Measurements from ENCODE around the gene SLC7A5. TPM values are rescaled to one million over a fixed set of nuclear protein-coding genes. Genes with fewer than 3 reads are reported as not detected.
"Not testable (repeated sequence)": the region's sequence is repeated elsewhere in the genome, so short reads cannot be mapped to it uniquely, and the experiment has no call there.

SLC7A5 gene
- total and polyA plus RNA-seq, 8 donors, result 1.1 to 54.7 (median 4.4) TPM

- no peaks in the 10 kb centered on the region for H3K9me3 ChIP-seq
- DNase-seq (no peak), FAIRE-seq (no peak), ATAC-seq (no peak)
- TF ChIP-seq CTCF (IDR thresholded peaks at IDR 0.05), result no peak
- H3K4me3 ChIP-seq, result no peak overlapping the region
- intact Hi-C loops (cut with DNase I), result no loop called here
- WGBS, 2 donors, result 78 to 86% methylated on average over 10 to 11 of the region's 11 CpGs
- no peak overlapping the region for H3K27ac ChIP-seq
- H3K36me3 ChIP-seq, result no peaks in the 10 kb centered on the region
- H3K4me1 ChIP-seq, result no peaks in the 10 kb centered on the region
- no peaks in the 10 kb centered on the region for H3K27me3 ChIP-seq
These were observed 52.7 kb downstream of the SLC7A5 start for GRCh38 chr16:87816507-87817100.

- Histone ChIP-seq H3K27me3 (no peaks in the 10 kb centered on the region), H3K36me3 (no peaks in the 10 kb centered on the region), H3K4me3 (no peak overlapping the region), H3K9me3 (no peaks in the 10 kb centered on the region), H3K4me1 (no peaks in the 10 kb centered on the region), H3K27ac (no peak overlapping the region)
- intact Hi-C loops (cut with DNase I), result no loop called here
- ATAC-seq, result no peak
- TF ChIP-seq CTCF (IDR thresholded peaks at IDR 0.05), result no peak
- no peak for DNase-seq
- FAIRE-seq, result no peak
- 55 to 62% methylated on average over 5 of the region's 5 CpGs for WGBS, 2 donors
These were observed 53.7 kb downstream of the SLC7A5 start for GRCh38 chr16:87815567-87815966.

- H3K27ac ChIP-seq, result no peak overlapping the region
- no peak overlapping the region for H3K4me3 ChIP-seq
- no peak for FAIRE-seq
- 33 to 45% methylated on average over 10 of the region's 10 CpGs for WGBS, 2 donors
- H3K36me3 ChIP-seq, result no peaks in the 10 kb centered on the region
- intact Hi-C loops (cut with DNase I), result no loop called here
- no peak for TF ChIP-seq CTCF (IDR thresholded peaks at IDR 0.05)
- DNase-seq, result peak in 1 of 6 donors; percentile 30
- H3K27me3 ChIP-seq, result no peaks in the 10 kb centered on the region
- ATAC-seq, result peak in 3 of 4 donors; percentile 31 to 80 (median 75)
- peaks cover 0 to 2% (median 1%) of the 10 kb centered on the region in 3 donors for H3K4me1 ChIP-seq
- no peaks in the 10 kb centered on the region for H3K9me3 ChIP-seq
These were observed 57.1 kb downstream of the SLC7A5 start for GRCh38 chr16:87812200-87812656.

- H3K27ac ChIP-seq; H3K27me3 ChIP-seq; FAIRE-seq; H3K9me3 ChIP-seq; intact Hi-C loops (cut with DNase I); H3K4me3 ChIP-seq; H3K4me1 ChIP-seq; H3K36me3 ChIP-seq; ATAC-seq; DNase-seq: not testable (repeated sequence)
- 43 to 52% methylated on average over 1 of the region's 1 CpG for WGBS, 2 donors
These were observed 57.9 kb downstream of the SLC7A5 start for GRCh38 chr16:87811454-87811853.

GRCh38 chr16:87809150-87809902, 60.0 kb downstream of the SLC7A5 start:
- DNase-seq, result no peak
- Histone ChIP-seq H3K27ac (no peak overlapping the region), H3K36me3 (no peaks in the 10 kb centered on the region), H3K4me3 (no peak overlapping the region), H3K4me1 (peaks cover 0 to 11% (median 3%) of the 10 kb centered on the region in 3 donors), H3K27me3 (no peaks in the 10 kb centered on the region), H3K9me3 (no peaks in the 10 kb centered on the region)
- intact Hi-C loops (cut with DNase I), result no loop called here
- no peak for ATAC-seq
- WGBS, 2 donors, result 69 to 72% methylated on average over 15 of the region's 15 CpGs
- no peak for FAIRE-seq
- TF ChIP-seq CTCF (IDR thresholded peaks at IDR 0.05), result no peak

Data from pancreas (tissue), 10 donors.